PFSK-1 (cell line): ENCODE measurements around the gene LST1.

Experiments used
- FOXP2 ChIP-seq: optimal IDR thresholded peaks from 2 replicates; pipeline ENCODE3; 2011; ENCODE audit warnings: borderline replicate concordance, control low read depth, inconsistent platforms; ENCODE audit not compliant: insufficient read depth; ENCODE audit errors: extremely low read length, extremely low read depth
- POLR2AphosphoS5 ChIP-seq: IDR thresholded peaks from 2 replicates; pipeline ENCODE4 v1.6.1; 2012; ENCODE audit warnings: low read depth, mild to moderate bottlenecking, control low read depth, low read length, moderate library complexity
- REST ChIP-seq, 2 experiments: IDR thresholded peaks; 2 replicates each; pipeline versions ENCODE4 v1.6.1 to v1.8.0; 2011 to 2012; ENCODE audit warnings: low read depth in 2 of 2, low read length in 2 of 2, control low read depth in 1 of 2, inconsistent platforms in 1 of 2, mild to moderate bottlenecking in 1 of 2, moderate library complexity in 1 of 2; ENCODE audit not compliant: insufficient read depth in 1 of 2
- SIN3A ChIP-seq: IDR thresholded peaks from 2 replicates; pipeline ENCODE4 v1.6.1; 2012; ENCODE audit warnings: mild to moderate bottlenecking, low read length, moderate library complexity, borderline replicate concordance; ENCODE audit not compliant: insufficient read depth
- TAF1 ChIP-seq: IDR thresholded peaks from 2 replicates; pipeline ENCODE4 v1.6.1; 2012; ENCODE audit warnings: low read length, control low read depth, borderline replicate concordance; ENCODE audit not compliant: insufficient read depth

The LST1 gene

GRCh38 chr6:31627690-31628287 is 41.7 kb downstream of the LST1 start:
- TF ChIP-seq FOXP2 (no peak), POLR2AphosphoS5 (peak; percentile 41), REST (IDR thresholded peaks at IDR 0.05; ENCODE audit: insufficient read depth in 1 of 2, low read depth in 2 of 2, low read length in 2 of 2) (no peak), TAF1 (no peak), SIN3A (no peak)

DNA sequence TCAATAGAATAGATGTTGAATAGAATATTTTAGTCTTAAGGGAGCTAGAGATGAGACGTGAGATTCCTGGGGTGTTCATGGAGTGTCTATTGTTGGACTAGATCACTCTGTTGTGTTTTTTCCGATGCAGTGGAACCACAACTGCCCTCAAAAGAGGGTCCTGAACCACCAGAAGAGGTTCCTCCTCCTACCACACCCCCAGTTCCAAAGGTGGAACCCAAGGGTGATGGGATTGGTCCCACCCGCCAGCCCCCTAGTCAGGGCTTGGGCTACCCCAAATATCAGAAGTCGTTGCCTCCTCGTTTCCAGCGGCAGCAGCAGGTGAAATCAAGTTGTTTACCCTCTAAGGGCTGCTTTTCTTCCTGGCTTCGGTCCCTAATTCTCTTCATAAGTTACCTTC is 42.9 kb downstream of the LST1 start:
- TF ChIP-seq TAF1 (no peak), REST (IDR thresholded peaks at IDR 0.05; ENCODE audit: insufficient read depth in 1 of 2, low read depth in 2 of 2, low read length in 2 of 2) (no peak), POLR2AphosphoS5 (peak; percentile 35; the same call in 1 of the 2 replicates), FOXP2 (no peak), SIN3A (no peak)

DNA sequence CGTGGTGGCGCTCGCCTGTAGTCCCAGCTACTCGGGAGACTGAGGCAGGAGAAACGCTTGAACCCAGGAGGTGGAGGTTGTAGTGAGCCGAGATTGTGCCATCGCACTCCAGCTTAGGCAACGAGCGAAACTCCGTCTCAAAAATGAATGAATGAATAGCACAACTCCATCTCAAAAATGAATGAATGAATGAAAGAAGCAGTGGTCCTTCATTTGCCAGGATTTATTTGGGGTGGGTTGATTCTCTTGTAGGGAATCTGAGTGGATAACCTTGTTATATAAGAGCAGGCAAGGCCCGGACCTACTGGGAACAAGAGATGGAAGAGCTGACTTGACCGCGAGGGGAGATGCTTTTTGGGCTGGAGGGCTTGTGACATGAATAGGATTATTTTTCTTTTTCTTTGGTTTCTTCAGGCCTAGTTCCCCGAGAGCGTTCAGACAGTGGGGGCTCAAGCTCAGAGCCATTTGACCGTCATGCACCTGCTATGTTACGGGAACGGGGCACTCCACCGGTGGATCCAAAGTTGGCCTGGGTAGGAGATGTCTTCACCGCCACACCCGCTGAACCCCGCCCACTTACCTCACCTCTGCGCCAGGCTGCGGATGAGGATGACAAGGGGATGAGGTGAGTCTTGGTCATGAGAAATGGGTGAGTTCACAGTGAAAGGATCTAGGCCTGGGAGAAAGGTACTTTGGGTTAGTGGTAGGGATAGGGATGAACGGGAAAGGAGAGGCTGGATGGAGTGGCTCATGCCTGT is 44.3 kb downstream of the LST1 start:
- no peak for TF ChIP-seq REST (IDR thresholded peaks at IDR 0.05; ENCODE audit: insufficient read depth in 1 of 2, low read depth in 2 of 2, low read length in 2 of 2)
- TF ChIP-seq POLR2AphosphoS5: peak; percentile 41; the same call in 1 of the 2 replicates

DNA sequence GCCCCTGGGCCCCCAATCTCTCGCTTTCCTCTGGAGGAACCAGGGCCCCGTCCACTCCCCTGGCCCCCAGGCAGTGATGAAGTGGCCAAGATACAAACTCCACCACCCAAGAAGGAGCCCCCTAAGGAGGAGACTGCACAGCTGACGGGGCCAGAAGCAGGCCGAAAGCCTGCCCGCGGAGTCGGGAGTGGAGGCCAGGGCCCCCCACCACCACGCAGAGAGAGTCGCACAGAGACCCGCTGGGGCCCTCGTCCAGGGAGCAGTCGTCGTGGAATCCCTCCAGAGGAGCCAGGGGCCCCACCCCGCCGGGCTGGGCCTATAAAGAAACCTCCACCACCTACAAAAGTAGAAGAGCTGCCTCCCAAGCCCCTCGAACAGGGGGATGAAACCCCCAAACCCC is 45.1 kb downstream of the LST1 start:
- TF ChIP-seq POLR2AphosphoS5: no peak
- no peak for TF ChIP-seq FOXP2
- no peak for TF ChIP-seq SIN3A
- no peak for TF ChIP-seq TAF1
- TF ChIP-seq REST (IDR thresholded peaks at IDR 0.05; ENCODE audit: insufficient read depth in 1 of 2, low read depth in 2 of 2, low read length in 2 of 2): no peak
